GM18951 (cell line): Measurements from ENCODE around the gene LOXL4.

ENCODE experiments used
- POLR2A ChIP-seq: IDR thresholded peaks from 4 replicates; pipeline ENCODE4 v1.6.1; 2011; ENCODE audit warnings: mild to moderate bottlenecking; ENCODE audit not compliant: insufficient read length, insufficient read depth; ENCODE audit errors: extremely low read depth
- in situ Hi-C: fragments of 300-500 bp; cut with MboI; formaldehyde crosslinking; loops from one replicate; pipeline ENCODE4 v1.12.0; 2022; ENCODE audit warnings: low sequenced_read_pairs, mixed read lengths, inconsistent platforms; ENCODE audit not compliant: unreplicated experiment

The LOXL4 gene

DNA sequence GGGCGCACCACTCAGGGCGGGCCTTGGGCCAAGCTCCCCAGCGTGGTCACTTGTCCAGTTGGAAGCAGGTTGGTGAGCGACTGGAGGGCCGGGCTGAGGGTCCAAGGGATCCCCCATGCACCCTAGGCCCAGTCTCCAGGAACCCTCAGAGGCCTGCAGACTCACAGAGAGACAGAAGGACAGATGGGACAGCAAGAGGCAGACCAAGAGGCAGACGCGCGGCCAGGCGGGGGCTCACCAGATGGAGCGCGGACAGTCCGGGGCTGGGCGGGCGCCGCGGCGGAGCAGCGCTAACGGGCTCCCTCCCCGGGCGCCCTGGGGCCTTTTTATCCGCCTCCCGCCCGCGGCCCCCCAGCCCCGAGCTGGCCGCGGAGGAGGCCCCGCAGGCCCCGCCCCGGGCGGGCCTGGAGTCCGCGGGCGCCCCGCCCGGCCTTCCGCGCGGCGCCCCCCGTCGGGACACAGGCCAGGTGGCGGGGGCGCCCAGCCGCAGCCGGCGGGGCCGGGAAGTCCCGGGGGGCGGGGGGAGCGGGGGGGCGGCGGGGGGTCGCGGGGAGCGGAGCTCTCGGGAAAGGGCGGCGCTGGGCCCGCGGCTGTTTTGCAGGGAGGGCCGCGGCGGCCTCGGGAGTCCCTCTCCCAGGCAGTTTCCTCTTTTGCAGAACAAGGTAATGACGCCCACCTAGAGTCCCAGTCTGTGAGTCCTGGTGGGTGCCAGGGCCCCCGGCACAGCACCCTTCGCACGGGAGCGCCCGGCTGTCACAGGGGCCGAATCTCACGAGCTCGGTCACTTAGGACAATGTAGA, at the start of gene LOXL4:
TSS of gene LOXL4 (minus strand) at position 301 of the 800 bp plus-strand sequence. CDS start 5,175 bp downstream, outside the sequence.
- no peak for TF ChIP-seq POLR2A
- in situ Hi-C loops = no loop called here

DNA sequence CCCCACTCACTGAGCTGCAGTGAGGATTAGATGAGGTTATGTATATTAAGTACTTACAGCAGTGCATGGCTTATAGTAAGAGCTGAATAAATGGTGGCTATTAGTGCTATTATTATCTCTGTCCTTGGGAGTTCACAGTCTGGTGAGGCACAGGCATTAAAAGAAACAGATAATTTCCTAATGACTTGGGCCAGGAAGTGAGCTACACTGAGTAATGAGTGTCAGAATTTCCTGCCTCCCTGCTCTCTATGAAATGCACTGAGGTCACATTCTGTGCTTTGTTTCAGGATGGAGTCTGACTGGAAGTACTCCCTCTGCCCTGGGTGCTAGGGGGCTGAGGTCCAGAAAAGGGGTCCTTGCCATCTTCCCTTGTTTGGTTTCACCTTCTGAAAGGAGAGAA, 48.7 kb upstream of the LOXL4 start:
- TF ChIP-seq POLR2A = no peak
- in situ Hi-C loops = no loop called here

DNA sequence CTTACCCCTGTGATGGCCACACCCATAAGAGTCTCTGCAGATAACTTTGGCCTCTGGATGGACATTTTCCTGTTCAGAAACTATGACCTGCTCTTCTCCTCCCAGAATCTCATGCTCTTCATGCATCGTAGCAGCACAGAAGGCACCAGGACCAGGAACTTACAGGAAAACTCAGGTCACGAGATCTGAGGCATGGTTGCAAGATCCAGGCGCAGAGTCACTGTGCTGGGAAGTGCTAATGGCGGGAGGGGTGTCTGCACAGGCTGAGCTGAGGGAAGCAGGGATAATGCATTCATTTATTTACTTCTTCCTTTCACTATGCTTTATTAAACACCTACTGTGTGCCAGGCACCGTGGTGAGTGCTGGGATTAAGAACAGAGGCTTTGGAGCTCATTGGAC, 48.2 kb upstream of the LOXL4 start:
- no peak for TF ChIP-seq POLR2A
- in situ Hi-C loops = no loop called here

DNA sequence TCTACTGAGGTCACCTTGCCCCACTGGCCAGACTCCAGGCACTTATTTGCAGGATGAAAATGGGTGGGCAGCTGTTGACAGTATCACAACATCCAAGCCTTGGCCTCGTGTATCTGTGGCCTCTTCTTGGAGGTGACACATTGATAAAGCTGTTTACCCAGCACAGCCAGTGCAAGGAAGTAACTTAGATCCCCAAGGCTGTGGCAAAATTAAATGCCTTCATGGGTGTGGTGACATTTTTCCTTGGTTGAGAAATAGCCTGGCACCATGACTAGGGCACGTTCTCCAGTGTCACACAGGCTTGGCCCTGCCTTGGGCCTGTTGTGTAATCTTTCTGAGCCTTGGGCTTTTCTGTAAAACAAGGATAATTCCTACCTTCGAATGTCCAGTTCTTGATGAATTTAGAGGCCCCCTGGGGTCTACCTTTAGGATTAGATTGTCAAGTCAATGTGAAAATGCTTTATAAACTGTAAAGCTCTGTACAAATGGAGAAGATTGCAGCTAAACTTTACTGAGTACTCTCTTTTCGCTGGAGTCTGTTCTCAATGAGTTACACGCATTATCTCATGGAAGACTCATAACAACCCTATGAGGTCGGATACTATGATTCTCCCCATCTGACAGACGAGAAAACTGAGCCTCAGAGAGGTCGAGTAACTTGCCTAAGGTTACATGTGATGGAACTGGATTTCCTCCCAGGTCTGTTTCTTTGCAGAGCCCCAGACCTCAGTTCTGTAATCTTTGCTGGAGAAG, 46.7 kb upstream of the LOXL4 start:
- in situ Hi-C loops = no loop called here
- TF ChIP-seq POLR2A = no peak

DNA sequence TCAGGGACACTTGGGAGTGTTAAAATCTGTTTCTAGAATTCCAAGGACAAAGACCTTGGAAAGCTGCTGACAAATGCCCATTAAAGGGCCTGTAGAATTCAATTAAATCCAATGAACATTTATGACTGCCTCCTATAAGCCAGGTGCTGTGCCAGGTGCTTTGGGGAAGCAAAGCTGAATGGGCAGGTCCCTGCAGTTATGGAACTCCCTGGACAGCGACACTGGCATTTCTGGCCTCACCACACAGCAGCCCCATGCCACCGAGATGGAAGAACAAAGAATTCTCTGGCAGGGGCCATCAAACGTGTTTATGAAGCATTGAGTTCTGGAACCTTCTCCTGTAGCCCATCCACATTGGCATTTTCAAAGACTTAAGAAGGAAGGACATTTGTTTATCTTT, 45.6 kb upstream of the LOXL4 start:
- no peak for TF ChIP-seq POLR2A
- in situ Hi-C loops = no loop called here

DNA sequence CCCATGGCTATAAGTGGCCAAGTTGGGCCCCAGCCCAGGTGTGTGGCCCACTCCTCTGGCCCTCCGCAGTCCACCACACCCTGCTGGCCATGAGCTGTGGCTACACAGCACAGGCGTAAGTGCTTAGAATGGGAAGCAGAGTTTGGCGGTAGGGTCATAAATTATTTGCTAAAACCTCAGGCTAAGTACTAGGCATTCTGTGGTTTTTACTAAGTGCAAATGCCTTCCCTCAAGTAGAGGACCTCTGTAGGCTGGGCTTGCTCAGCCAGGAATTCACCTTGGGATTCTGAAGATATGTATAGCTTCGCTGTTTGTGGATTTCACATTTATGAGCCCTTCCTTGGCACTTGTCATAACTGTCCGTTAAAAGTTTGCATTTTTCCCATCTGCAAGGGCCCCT, 44.8 kb upstream of the LOXL4 start:
- in situ Hi-C loops = no loop called here
- TF ChIP-seq POLR2A = no peak

DNA sequence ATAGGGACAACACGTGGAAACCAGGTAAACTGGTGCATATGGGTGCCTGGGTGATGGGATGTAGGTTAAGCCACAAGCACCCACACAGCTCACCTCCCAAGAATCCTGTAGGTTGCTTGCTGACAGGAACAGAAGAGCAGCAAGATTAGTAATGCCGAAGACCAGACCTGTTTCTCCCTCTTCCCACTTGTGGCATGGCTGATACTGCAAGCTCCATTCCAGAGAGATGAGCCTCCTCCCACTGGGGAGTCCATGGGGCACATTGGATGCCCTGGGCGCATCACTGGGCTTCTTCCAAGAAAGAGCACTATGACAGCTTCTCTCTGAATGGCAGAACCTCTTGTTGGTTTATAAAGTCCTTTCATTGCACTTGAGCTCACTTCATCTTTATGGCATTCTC, 44.4 kb upstream of the LOXL4 start:
- no peak for TF ChIP-seq POLR2A
- in situ Hi-C loops = no loop called here

DNA sequence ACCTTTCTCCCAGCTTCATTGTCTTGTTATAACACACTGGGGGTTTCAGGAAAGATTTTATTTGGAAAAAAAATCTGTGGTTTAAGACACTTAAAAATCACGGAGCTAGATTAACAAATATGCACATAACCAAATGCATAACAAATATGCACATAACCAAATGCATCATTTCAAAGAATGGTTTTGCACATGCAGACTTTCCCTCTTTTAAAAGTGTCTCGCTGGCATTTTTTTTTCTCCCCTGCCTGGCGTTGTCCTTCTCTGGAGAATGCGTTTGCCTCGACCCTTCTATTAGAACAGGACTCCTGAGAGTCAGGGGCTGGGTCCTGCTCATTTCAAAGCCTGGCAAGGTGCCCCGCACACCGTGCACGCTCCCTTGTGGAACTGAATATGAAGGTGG, 42.7 kb upstream of the LOXL4 start:
- in situ Hi-C loops = no loop called here
- TF ChIP-seq POLR2A = no peak

DNA sequence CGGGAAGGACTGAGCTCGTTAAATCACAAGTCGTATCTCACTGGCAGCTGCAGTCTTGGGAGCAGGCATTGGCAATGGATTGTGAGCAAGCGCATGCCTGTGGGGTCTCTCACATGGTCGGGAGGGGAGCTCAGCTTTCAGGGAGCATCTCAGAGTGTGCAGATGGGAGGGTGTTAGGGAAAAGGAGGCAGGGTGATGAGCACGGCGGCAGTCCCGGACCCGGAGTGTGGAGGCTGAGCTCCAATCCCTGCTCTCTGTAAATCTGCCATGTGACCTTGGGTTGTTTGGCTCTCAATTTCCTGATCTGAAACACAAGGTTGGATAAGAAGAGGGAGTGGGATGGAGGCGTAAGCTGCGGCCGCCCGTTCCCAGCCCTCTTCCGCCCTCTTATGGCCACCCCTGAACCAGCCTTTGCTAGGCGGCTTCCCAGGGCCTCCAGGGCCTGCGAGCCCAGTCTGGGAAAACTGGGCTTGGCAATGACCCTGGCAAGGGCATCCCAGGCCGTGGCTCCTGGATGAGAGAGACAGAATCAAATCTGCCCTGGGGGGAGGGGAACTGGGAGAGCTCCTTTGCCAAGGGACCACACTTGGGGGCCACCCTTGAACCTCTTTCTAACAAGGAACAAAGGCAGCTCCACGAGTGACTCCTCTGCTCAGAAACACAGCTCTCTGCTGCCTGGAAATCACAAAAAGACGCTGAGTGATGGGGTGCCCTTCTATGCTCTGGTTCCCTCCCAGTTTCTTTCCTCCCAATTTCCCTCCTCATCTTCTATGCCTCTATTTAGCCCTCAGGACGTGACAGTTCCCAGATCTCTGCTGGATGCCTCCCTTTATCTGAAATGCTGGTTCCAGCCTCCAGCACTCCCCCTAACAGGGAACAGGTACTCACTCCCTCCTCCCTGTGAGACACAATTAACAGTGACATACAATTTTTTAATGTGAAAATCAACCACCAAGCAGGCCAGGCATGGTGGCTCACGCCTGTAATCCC, 41.7 kb upstream of the LOXL4 start:
- no peak for TF ChIP-seq POLR2A

DNA sequence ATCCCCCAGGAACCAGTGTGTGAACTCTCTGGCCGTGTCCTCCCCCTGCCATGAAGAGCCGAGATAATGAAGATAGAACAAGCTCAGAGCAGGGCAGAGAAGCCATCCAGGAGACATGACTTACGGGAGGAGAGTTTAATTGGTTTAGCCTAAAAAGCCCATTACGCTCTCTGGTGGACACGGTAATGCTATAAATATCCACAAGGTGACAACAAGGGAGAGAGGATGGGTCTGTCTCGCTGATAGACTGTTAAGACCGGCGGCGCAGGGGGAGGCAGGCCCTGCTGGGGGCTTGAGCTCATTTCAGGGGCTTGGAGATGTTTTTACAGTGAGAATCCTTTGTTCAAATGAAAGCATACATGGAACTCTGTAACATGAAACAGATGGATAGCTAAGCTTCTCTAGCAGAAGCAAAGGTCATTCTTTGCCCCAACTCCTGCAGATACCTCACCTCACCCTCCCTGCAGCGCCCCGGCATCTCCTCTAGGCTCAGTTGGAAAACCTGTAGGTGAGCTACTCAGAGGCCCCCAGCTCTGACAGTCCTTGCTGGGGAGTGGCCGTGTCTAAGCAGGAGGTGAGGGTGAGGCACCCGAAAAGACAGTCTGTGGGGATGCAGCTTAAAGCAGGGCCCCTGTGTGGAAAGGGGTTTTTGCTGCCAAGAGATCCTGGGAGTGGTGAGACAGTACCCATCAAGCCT, 40.8 kb upstream of the LOXL4 start:
- in situ Hi-C loops = no loop called here
- no peak for TF ChIP-seq POLR2A

More for the DNA sequence above, 41.7 kb upstream of the LOXL4 start:
- in situ Hi-C loops = no loop called here

DNA sequence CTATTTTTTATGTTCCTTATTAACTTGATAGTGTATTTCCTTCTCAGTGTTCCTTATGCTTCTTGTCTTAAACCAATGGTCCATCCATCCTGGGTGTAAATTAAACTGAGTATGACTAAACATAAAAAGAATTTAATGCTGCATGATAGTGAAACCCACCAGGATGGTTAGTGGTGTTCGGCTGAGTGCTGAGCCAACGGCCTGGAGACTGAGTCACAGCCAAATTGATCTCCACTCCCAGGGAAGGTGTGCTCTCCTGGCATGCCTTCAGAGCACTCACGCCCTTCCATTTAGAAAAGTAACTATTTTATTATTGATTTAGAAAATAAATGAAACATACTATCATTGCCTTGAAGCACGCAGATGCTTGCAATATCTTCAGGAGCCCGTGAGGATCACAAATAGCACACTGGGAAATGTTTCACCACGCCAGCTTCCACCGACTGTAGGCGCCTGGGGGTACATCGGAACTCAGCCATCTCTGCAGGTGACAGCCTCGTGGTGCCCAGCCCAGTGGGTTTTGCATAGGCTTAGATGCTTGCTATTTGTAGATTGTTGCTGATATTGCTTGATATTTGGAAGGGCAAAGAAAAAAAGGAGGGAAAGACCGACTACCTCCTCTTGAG, 40.0 kb upstream of the LOXL4 start:
- no peak for TF ChIP-seq POLR2A
- in situ Hi-C loops = no loop called here

DNA sequence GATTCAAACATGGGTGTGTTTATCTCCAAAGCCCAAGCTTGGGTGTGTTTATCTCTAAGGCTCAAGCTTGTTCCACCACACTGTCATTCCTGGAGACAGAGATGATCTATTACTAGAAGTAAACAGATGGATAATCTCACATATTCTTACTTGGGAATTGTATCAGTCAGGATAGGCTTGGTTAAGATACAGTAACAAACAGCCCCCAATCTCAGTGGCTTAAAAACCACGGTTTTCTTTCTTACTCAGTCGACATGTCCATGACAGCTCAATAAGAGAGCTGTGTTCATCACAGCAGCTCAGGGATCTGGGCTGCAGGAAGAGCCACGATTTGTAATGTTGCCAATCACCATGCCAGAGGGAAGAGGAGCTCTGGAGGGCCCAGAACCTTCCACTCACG, 38.5 kb upstream of the LOXL4 start:
- in situ Hi-C loops = no loop called here
- TF ChIP-seq POLR2A = no peak
